GM13976 (cell line): ENCODE measurements around the gene ZNF521.
"Not testable (repeated sequence)": the region's sequence is repeated elsewhere in the genome, so short reads cannot be mapped to it uniquely, and the experiment has no call there.

Experiments used
- DNase-seq: peaks from one replicate; pipeline ENCODE4 v3.0.0; 2012; ENCODE audit warnings: low spot score
- in situ Hi-C: fragments of 300-500 bp; cut with MboI; formaldehyde crosslinking; loops from one replicate; pipeline ENCODE4 v1.12.0; 2022; ENCODE audit warnings: low sequenced_read_pairs, mixed read lengths, inconsistent platforms; ENCODE audit not compliant: unreplicated experiment
- TF ChIP-seq, protein P1 (sequence below): IDR thresholded peaks from 2 replicates; pipeline ENCODE4 v1.5.1; 2012; ENCODE audit warnings: borderline replicate concordance, mild to moderate bottlenecking; ENCODE audit not compliant: insufficient read depth; ENCODE audit errors: extremely low read depth, missing control alignments, control extremely low read depth

ZNF521 gene

DNA sequence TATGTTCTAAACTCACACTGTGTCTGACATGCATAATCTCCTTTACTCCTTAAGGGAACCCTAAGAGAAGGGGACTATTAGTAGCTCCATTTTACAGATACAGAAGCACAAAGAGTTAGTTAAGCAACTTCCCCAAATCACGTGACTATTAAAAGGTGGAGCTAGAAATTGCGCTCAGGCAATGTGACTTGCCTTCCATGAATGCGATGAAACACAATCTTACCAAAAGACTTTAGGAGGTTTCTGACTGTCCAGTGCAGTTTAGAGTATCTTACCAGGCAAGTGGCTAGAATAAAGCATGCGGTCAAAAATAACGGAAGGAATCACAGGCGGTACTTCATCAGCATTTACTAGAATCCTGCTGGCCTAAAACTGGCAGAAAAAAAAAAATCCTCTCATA lies 70.4 kb downstream of the ZNF521 start:
- TF ChIP-seq, protein P1, sequence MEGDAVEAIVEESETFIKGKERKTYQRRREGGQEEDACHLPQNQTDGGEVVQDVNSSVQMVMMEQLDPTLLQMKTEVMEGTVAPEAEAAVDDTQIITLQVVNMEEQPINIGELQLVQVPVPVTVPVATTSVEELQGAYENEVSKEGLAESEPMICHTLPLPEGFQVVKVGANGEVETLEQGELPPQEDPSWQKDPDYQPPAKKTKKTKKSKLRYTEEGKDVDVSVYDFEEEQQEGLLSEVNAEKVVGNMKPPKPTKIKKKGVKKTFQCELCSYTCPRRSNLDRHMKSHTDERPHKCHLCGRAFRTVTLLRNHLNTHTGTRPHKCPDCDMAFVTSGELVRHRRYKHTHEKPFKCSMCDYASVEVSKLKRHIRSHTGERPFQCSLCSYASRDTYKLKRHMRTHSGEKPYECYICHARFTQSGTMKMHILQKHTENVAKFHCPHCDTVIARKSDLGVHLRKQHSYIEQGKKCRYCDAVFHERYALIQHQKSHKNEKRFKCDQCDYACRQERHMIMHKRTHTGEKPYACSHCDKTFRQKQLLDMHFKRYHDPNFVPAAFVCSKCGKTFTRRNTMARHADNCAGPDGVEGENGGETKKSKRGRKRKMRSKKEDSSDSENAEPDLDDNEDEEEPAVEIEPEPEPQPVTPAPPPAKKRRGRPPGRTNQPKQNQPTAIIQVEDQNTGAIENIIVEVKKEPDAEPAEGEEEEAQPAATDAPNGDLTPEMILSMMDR = no peak
- DNase-seq = no peak
- in situ Hi-C loops = no loop called here

DNA sequence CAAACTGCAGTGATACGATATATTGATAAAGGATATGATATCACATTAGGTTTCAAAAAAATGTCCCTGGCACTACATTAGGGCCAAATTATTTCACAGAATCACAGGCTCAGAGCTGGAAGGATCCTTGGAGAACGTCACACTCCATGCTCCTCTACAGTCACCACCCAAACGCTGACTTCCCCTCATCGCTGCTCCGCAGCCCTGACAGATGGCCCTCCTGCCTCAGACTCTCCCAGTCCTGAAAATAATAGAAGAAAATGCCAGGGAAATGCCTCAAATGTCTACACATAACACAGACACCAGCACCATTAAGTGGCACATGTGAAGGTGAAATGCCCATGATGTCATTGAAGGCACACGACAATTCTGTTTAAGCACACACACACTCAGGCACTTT lies 72.0 kb downstream of the ZNF521 start:
- TF ChIP-seq, protein P1 = no peak
- DNase-seq = no peak
- in situ Hi-C loops = no loop called here

DNA sequence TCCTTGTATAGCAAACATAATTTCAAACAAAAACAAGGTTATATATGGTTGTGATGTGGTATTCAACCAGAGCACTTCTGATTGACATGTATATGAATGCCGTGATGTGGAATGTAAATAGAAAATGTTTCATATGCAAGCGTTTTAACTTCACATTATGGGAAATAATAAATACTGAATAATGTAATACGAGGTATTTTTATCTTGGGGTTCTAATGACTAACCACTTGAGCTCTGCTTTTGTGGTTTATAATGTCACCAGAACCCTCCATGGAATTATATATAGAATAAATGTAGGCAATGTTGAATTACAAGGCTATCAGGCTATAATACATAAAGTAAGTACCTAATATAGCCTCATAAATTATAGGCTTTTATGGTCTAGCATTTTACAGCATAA lies 72.4 kb downstream of the ZNF521 start:
- DNase-seq = no peak
- TF ChIP-seq, protein P1 = no peak
- in situ Hi-C loops = no loop called here

DNA sequence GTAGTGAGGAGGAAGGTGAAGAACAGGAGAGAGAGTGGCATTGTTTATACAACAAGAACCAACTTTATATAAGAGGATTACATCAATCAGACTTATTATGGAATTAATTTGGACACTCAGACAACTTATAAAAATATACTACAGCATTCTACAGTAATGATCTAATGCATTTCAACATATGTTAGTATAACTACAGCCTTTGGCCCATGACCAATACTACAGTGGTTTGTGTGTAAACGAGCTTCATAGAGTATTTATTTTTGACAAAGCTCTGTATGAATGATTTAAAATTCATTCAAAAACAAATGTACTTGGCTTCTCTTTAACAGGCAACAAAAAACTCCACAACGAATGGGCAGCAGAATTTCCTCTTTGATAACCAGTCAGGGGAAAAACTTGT lies 72.8 kb downstream of the ZNF521 start:
- in situ Hi-C loops = no loop called here
- DNase-seq = no peak
- TF ChIP-seq, protein P1 = no peak

DNA sequence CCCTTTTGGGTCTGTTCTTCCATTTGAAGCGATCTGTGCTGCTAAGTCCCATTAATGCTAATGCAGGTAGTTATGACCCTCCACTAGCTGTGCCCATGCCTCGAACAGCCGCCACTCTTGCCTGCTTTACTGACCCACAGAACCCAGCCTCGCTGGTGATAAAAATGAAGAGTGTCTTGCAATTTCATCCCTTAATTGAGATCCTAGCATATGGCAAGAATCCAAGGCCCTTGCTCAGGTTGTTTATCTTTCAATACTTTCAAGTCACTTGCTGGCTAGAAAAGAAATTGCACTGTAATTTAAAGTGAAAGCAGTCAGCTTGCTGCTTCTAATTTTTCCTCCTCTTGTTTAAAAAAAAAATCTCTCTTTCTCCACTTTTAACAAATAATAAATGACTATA lies 73.6 kb downstream of the ZNF521 start:
- TF ChIP-seq, protein P1 = no peak
- no peak for DNase-seq
- in situ Hi-C loops = no loop called here

DNA sequence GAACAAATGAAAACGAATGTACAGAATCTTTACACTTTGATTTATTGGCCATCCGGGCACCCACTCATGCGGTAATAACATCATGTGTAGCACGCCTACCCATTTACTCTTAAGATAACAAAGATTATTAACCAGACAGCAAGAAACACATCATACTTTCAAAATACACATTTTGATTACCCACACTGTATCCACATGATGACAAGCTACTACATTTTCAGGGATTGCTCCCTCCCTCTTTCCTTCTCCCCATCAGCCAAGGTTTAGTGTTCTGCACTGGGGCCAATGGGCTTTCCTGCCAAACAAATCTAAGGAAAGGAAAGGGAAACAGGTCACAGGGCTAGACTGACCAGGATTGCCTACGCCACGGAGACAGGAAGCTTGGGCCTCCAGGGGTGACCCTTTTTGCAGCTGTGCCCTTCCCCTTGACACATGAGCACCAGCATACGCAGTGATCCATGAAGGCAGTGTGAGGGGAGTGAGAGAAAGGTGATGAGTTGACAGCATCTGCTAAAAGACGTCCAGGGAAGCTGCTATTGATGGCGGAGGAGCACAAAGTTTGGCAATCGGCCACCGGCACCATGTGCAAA lies 76.5 kb downstream of the ZNF521 start:
- TF ChIP-seq, protein P1 = no peak
- DNase-seq = no peak
- in situ Hi-C loops = no loop called here

DNA sequence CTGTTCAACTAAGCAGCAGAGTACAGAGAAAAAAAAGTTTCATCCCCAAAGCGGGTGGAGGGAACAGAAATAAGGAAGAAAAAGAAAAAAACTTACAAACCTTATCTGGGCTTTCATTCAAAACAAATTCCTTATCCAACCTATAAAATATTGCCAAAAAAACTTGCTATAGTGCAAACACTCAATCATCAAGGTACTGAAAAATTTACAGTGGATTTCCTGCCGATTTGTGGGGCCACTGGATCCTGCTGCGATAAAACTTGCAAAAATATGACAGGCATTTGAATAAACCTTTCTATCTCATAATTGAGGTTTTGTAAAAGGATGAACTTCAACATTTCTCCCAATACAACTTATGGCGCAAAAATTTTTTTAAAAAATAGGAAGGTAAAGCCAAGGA lies 77.0 kb downstream of the ZNF521 start:
- in situ Hi-C loops = no loop called here
- DNase-seq = no peak
- TF ChIP-seq, protein P1 = no peak

DNA sequence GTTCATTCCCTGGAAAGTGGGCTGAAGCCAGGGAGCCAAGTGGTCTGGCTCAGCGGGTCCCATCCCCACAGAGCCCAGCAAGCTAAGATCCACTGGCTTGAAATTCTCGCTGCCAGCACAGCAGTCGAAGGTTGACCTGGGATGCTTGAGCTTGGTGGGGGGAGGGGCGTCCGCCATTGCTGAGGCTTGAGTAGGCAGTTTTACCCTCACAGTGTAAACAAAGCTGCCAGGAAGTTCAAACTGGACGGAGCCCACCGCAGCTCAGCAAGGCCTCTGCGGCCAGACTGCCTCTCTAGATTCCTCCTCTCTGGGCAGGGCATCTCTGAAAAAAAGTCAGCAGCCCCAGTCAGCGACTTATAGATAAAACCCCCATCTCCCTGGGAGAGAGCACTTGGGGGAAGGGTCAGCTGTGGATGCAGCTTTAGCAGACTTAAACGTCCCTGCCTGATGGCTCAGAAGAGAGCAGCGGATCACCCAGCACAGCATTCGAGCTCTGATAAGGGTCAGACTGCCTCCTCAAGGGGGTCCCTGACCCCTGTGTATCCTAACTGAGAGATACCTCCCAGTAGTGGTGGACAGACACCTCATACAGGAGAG lies 84.9 kb downstream of the ZNF521 start:
- DNase-seq, in situ Hi-C loops: not testable (repeated sequence)
